HEK293 (cell line): ENCODE results near the gene DPEP1.

ENCODE experiments used
- ATF2 ChIP-seq: fragments of 450-650 bp; formaldehyde crosslinking; IDR thresholded peaks from 2 replicates; pipeline ENCODE4 v1.5.1; 2016; ENCODE audit warnings: missing biosample characterization, missing genetic modification characterization, low read depth
- KLF9 ChIP-seq: fragments of 450-650 bp; formaldehyde crosslinking; IDR thresholded peaks from 2 replicates; pipeline ENCODE4 v1.5.1; 2016; ENCODE audit warnings: missing biosample characterization, missing genetic modification characterization, low read depth
- OSR2 ChIP-seq: fragments of 450-650 bp; formaldehyde crosslinking; IDR thresholded peaks from 2 replicates; pipeline ENCODE4 v1.5.1; 2016; ENCODE audit warnings: missing biosample characterization, missing genetic modification characterization
- ZNF10 ChIP-seq: fragments of 450-650 bp; formaldehyde crosslinking; IDR thresholded peaks from 2 replicates; pipeline ENCODE4 v1.5.1; 2017; ENCODE audit warnings: missing biosample characterization, missing genetic modification characterization
- ZNF121 ChIP-seq: fragments of 450-650 bp; formaldehyde crosslinking; IDR thresholded peaks from 2 replicates; pipeline ENCODE4 v1.5.1; 2016; ENCODE audit warnings: missing biosample characterization, missing genetic modification characterization
- ZNF324 ChIP-seq: fragments of 450-650 bp; formaldehyde crosslinking; IDR thresholded peaks from 2 replicates; pipeline ENCODE4 v1.5.1; 2016; ENCODE audit warnings: missing biosample characterization, missing genetic modification characterization
- ZNF423 ChIP-seq: fragments of 450-650 bp; formaldehyde crosslinking; IDR thresholded peaks from 2 replicates; pipeline ENCODE4 v1.5.1; 2016; ENCODE audit warnings: missing biosample characterization, missing genetic modification characterization
- ZNF473 ChIP-seq: fragments of 450-650 bp; formaldehyde crosslinking; IDR thresholded peaks from 2 replicates; pipeline ENCODE4 v1.5.1; 2017; ENCODE audit warnings: missing biosample characterization, missing genetic modification characterization
- ZNF510 ChIP-seq: fragments of 450-650 bp; formaldehyde crosslinking; IDR thresholded peaks from 2 replicates; pipeline ENCODE4 v1.5.1; 2018; ENCODE audit warnings: mild to moderate bottlenecking, missing genetic modification characterization, missing biosample characterization; ENCODE audit not compliant: insufficient replicate concordance
- ZNF548 ChIP-seq: fragments of 450-650 bp; formaldehyde crosslinking; IDR thresholded peaks from 2 replicates; pipeline ENCODE4 v1.5.1; 2016; ENCODE audit warnings: missing biosample characterization, missing genetic modification characterization
- TF ChIP-seq, protein P1 (sequence below): fragments of 450-650 bp; formaldehyde crosslinking; IDR thresholded peaks from 2 replicates; pipeline ENCODE4 v1.5.1; 2016; ENCODE audit warnings: missing biosample characterization, missing genetic modification characterization
- TF ChIP-seq, protein P2 (sequence below): fragments of 450-650 bp; formaldehyde crosslinking; IDR thresholded peaks from 2 replicates; pipeline ENCODE4 v1.5.1; 2016; ENCODE audit warnings: missing biosample characterization, missing genetic modification characterization

DNA sequence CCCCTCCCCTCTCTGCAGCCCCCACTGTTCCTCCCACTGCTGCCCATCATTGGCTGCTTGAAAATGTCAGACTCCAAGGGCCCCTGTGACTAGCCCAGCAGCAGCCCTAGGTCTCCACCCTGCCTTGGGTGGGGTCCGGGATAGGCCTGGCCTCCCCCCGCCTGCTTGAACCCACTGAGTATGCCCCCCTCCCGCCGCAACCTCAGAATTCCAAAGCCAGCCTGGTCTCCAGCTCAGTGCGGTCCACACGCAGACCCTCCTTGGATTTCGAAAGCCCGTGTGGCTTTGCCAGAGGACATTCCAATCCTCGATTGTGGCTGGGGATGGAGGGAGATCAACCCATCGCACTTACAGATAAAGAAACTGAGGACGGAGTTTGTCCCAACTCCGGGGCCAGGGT lies 6.4 kb downstream of the DPEP1 start:
- TF ChIP-seq ZNF121 (tag by site-specific recombination) (no peak), ZNF324 (tag by site-specific recombination) (no peak), ZNF510 (tag by site-specific recombination) (no peak), OSR2 (tag by site-specific recombination) (no peak), ATF2 (tag by site-specific recombination) (no peak), ZNF10 (tag by site-specific recombination) (no peak), KLF9 (tag by site-specific recombination) (no peak), ZNF423 (tag by site-specific recombination) (no peak), ZNF548 (tag by site-specific recombination) (no peak), ZNF473 (tag by site-specific recombination) (no peak)
- TF ChIP-seq, protein P1, sequence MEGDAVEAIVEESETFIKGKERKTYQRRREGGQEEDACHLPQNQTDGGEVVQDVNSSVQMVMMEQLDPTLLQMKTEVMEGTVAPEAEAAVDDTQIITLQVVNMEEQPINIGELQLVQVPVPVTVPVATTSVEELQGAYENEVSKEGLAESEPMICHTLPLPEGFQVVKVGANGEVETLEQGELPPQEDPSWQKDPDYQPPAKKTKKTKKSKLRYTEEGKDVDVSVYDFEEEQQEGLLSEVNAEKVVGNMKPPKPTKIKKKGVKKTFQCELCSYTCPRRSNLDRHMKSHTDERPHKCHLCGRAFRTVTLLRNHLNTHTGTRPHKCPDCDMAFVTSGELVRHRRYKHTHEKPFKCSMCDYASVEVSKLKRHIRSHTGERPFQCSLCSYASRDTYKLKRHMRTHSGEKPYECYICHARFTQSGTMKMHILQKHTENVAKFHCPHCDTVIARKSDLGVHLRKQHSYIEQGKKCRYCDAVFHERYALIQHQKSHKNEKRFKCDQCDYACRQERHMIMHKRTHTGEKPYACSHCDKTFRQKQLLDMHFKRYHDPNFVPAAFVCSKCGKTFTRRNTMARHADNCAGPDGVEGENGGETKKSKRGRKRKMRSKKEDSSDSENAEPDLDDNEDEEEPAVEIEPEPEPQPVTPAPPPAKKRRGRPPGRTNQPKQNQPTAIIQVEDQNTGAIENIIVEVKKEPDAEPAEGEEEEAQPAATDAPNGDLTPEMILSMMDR (tag by site-specific recombination): no peak
- TF ChIP-seq, protein P2, sequence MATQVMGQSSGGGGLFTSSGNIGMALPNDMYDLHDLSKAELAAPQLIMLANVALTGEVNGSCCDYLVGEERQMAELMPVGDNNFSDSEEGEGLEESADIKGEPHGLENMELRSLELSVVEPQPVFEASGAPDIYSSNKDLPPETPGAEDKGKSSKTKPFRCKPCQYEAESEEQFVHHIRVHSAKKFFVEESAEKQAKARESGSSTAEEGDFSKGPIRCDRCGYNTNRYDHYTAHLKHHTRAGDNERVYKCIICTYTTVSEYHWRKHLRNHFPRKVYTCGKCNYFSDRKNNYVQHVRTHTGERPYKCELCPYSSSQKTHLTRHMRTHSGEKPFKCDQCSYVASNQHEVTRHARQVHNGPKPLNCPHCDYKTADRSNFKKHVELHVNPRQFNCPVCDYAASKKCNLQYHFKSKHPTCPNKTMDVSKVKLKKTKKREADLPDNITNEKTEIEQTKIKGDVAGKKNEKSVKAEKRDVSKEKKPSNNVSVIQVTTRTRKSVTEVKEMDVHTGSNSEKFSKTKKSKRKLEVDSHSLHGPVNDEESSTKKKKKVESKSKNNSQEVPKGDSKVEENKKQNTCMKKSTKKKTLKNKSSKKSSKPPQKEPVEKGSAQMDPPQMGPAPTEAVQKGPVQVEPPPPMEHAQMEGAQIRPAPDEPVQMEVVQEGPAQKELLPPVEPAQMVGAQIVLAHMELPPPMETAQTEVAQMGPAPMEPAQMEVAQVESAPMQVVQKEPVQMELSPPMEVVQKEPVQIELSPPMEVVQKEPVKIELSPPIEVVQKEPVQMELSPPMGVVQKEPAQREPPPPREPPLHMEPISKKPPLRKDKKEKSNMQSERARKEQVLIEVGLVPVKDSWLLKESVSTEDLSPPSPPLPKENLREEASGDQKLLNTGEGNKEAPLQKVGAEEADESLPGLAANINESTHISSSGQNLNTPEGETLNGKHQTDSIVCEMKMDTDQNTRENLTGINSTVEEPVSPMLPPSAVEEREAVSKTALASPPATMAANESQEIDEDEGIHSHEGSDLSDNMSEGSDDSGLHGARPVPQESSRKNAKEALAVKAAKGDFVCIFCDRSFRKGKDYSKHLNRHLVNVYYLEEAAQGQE: no peak
